Tibial nerve (tissue), 3 donors: Measurements from ENCODE around the gene RAB33A.
"Not testable (repeated sequence)": the region's sequence is repeated elsewhere in the genome, so short reads cannot be mapped to it uniquely, and the experiment has no call there.

Experiments used
- CTCF ChIP-seq, 5 experiments: fragments of 200-600 bp in 3 of 5; fragments of 450-650 bp in 2 of 5; sonication (generic) in 3 of 5; IDR thresholded peaks; one replicate each; pipeline ENCODE4 v1.5.1; 2016 to 2019; ENCODE audit warnings: antibody characterized with exemption in 5 of 5, mild to moderate bottlenecking in 3 of 5, moderate library complexity in 2 of 5
- POLR2A ChIP-seq, 2 donors: fragments of 450-650 bp; IDR thresholded peaks; one replicate each; pipeline ENCODE4 v1.6.1; 2017; ENCODE audit warnings: antibody characterized with exemption in 2 of 2, mild to moderate bottlenecking in 2 of 2, moderate library complexity in 2 of 2

- not testable (repeated sequence) for TF ChIP-seq CTCF, POLR2A (IDR thresholded peaks at IDR 0.05)
These were observed 59.4 kb downstream of the RAB33A start for GRCh38 chrX:130231184-130231583.
